Activated naive CD4-positive, alpha-beta T cell treated with anti-CD3 and anti-CD28 coated beads, Interleukin-2, amount 50 U/mL, for 16 hours (primary cell): ENCODE measurements around the gene ATXN7L3.
"Not testable (repeated sequence)": the region's sequence is repeated elsewhere in the genome, so short reads cannot be mapped to it uniquely, and the experiment has no call there.

Experiments
- DNase-seq: peaks from one replicate; pipeline ENCODE4 v3.0.0-alpha.2; 2020

The ATXN7L3 gene

GRCh38 chr17:44174427-44174826 is 25.3 kb downstream of the ATXN7L3 start:
- no peak for DNase-seq

GRCh38 chr17:44171931-44172455 is 27.7 kb downstream of the ATXN7L3 start:
- DNase-seq = no peak

- DNase-seq = no peak
Observed at GRCh38 chr17:44170499-44171201, 29.0 kb downstream of the ATXN7L3 start, which contains the start of gene ASB16. Gene ASB16, plus strand, starts transcription at chr17:44170704. Its CDS starts 86 bp downstream, at chr17:44170790.

- no peak for DNase-seq
Observed at GRCh38 chr17:44170135-44170498, 29.6 kb downstream of the ATXN7L3 start.

- no peak for DNase-seq
Observed at GRCh38 chr17:44167181-44167861, 32.4 kb downstream of the ATXN7L3 start.

GRCh38 chr17:44164476-44164875 is 35.2 kb downstream of the ATXN7L3 start:
- no peak for DNase-seq

GRCh38 chr17:44159519-44160210 is 40.0 kb downstream of the ATXN7L3 start:
- no peak for DNase-seq

- no peak for DNase-seq
Observed at GRCh38 chr17:44155488-44155887, 44.2 kb downstream of the ATXN7L3 start.

GRCh38 chr17:44152875-44153274 is 46.8 kb downstream of the ATXN7L3 start:
- DNase-seq = no peak

GRCh38 chr17:44149750-44150329 is 49.8 kb downstream of the ATXN7L3 start:
- DNase-seq = no peak

- not testable (repeated sequence) for DNase-seq
Observed at GRCh38 chr17:44149066-44149465, 50.6 kb downstream of the ATXN7L3 start.

GRCh38 chr17:44147812-44148211 is 51.9 kb downstream of the ATXN7L3 start:
- no peak for DNase-seq

- no peak for DNase-seq
Observed at GRCh38 chr17:44146375-44147346, 53.0 kb downstream of the ATXN7L3 start.

GRCh38 chr17:44144966-44145739 is 54.5 kb downstream of the ATXN7L3 start:
- no peak for DNase-seq

- not testable (repeated sequence) for DNase-seq
Observed at GRCh38 chr17:44143921-44144320, 55.8 kb downstream of the ATXN7L3 start.
